ENCODE data around the gene PLXNA1.

The PLXNA1 gene

DNA sequence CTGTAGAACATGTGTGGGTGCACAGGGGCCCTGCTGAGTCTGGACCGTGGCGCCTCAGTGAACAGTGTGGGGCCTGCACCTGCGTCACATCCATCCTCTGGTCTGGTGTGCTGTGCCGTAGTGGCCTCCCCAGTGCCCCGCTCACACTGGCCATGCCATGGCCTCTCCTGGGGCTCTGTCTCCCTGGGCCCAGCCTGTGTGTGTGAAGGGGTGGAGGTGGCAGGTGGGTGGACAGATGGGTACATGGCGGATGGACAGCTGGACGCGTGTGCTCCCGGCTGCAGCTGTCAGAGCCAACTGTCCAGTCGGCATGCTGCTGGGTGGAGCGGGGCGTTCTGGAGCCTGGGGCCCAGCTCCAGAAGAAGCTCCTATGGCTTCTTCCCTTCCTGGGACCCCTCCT, 17.8 kb downstream of the PLXNA1 start:
- Histone ChIP-seq H3K27me3 (ENCODE audit: insufficient read depth, poor library complexity, severe bottlenecking) (no peaks in the 10 kb centered on the region), H3K4me3 (replicated peaks; ENCODE audit: insufficient read depth, low read length) (no peak overlapping the region), H3K27ac (replicated peaks) (no peak overlapping the region)
- DNase-seq (ENCODE audit: low read depth in 1 of 2, low spot score in 1 of 2) = no peak
- TF ChIP-seq REST (IDR thresholded peaks at IDR 0.05; ENCODE audit: insufficient replicate concordance, low read depth) = no peak
- no peak for TF ChIP-seq GABPA (IDR thresholded peaks at IDR 0.05; ENCODE audit: low read depth)
- no peak for TF ChIP-seq SPI1 (IDR thresholded peaks at IDR 0.05; ENCODE audit: borderline replicate concordance, low read depth)
- TF ChIP-seq, protein P1, sequence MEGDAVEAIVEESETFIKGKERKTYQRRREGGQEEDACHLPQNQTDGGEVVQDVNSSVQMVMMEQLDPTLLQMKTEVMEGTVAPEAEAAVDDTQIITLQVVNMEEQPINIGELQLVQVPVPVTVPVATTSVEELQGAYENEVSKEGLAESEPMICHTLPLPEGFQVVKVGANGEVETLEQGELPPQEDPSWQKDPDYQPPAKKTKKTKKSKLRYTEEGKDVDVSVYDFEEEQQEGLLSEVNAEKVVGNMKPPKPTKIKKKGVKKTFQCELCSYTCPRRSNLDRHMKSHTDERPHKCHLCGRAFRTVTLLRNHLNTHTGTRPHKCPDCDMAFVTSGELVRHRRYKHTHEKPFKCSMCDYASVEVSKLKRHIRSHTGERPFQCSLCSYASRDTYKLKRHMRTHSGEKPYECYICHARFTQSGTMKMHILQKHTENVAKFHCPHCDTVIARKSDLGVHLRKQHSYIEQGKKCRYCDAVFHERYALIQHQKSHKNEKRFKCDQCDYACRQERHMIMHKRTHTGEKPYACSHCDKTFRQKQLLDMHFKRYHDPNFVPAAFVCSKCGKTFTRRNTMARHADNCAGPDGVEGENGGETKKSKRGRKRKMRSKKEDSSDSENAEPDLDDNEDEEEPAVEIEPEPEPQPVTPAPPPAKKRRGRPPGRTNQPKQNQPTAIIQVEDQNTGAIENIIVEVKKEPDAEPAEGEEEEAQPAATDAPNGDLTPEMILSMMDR (IDR thresholded peaks at IDR 0.05; ENCODE audit: insufficient read depth, low read length) = no peak
- no peak for TF ChIP-seq POLR2AphosphoS5 (IDR thresholded peaks at IDR 0.05; ENCODE audit: low read depth)

DNA sequence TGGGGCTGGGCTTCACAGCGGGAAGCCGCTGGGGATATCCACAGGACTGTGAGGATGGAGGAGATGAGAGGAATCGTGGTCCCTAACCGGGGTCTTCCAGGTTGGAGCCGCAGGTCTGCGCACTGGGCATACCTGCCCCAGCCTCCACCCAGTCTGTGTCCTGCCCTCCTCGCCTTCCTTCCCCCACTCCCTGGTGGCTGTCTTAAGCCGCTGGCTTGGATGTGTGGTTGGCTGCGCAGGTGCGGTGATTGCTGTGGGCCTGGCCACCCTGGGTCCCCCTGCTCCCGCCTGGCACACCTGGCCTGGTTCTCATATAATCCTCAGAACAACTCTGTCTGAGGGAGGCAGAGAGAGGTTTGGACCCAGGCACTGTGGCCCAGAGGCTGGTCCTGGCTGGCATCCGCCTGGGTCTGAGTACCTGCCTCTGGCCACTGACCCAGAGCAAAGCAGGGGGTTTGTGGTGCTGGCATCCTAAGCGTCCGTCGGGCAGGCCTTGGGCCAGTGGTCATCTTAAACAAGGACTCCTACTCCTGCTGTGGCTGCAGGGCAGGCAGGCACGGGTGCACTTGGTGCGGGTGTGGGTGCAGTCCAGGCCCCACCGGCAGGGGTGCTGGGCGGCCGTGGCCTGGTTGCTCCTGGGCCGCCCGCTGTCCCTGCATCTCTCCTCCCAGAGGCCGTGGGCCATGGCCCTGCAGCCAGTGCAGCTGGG, 18.7 kb downstream of the PLXNA1 start:
- DNase-seq (ENCODE audit: low read depth in 1 of 2, low spot score in 1 of 2) = no peak
- TF ChIP-seq SPI1 (IDR thresholded peaks at IDR 0.05; ENCODE audit: borderline replicate concordance, low read depth) = no peak
- TF ChIP-seq GABPA (IDR thresholded peaks at IDR 0.05; ENCODE audit: low read depth) = no peak
- no peak for TF ChIP-seq REST (IDR thresholded peaks at IDR 0.05; ENCODE audit: insufficient replicate concordance, low read depth)
- TF ChIP-seq, protein P1 (IDR thresholded peaks at IDR 0.05; ENCODE audit: insufficient read depth, low read length) = no peak
- no peak for TF ChIP-seq POLR2AphosphoS5 (IDR thresholded peaks at IDR 0.05; ENCODE audit: low read depth)
- Histone ChIP-seq H3K4me3 (replicated peaks; ENCODE audit: insufficient read depth, low read length) (no peak overlapping the region), H3K27ac (replicated peaks) (no peak overlapping the region), H3K27me3 (ENCODE audit: insufficient read depth, poor library complexity, severe bottlenecking) (no peaks in the 10 kb centered on the region)

DNA sequence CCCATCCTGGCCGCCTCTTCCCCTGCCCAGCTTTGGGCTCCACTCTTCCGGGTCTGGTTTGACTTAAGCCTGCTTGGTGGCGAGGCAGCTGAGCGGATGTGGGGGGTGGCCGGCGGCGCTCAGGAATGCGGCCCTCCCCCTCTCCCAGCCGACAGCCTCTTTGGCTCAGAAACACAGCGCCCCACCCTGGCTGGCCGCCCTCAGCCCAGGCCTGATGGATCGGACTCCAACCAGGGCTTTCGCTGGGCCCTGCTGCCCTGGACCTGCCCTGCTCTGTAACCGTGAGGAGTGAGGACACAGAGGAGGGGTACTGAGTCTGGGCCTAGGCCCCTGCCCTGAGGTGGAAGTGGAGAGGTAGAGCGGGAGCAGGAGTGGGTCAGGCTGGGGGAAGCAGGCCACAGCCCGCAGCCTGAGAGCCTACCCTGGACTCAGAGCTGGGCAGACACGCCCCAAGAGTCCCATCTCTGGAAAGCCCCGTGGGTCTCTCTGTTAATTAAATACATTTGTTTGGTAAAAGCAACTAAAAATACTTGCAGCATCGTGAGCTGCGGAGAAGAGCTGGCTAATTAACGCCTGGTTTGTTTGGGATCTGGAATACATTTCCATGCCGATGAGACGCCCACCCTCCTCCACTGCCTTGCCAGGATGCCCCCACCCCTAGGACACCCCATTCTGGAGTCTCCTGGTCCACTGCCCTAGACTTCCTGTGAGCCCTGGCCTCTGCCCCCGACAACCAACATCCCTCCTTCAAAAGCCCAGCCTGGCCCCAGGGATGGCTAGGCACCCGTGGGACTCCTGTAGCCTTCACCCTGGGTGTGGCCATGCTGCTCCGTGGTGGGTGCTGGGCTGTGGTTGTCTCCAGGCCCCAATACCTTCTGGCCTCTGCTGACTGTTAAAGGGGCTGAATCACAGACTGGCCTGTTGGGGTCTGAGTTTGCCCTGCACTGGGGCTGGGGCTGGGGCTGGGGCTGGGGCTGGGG, 19.6 kb downstream of the PLXNA1 start:
- TF ChIP-seq, protein P1 (IDR thresholded peaks at IDR 0.05; ENCODE audit: insufficient read depth, low read length) = no peak
- TF ChIP-seq SPI1 (IDR thresholded peaks at IDR 0.05; ENCODE audit: borderline replicate concordance, low read depth) (no peak), GABPA (IDR thresholded peaks at IDR 0.05; ENCODE audit: low read depth) (no peak), POLR2AphosphoS5 (IDR thresholded peaks at IDR 0.05; ENCODE audit: low read depth) (no peak), REST (IDR thresholded peaks at IDR 0.05; ENCODE audit: insufficient replicate concordance, low read depth) (no peak)
- Histone ChIP-seq H3K4me3 (replicated peaks; ENCODE audit: insufficient read depth, low read length) (no peak overlapping the region), H3K27me3 (ENCODE audit: insufficient read depth, poor library complexity, severe bottlenecking) (no peaks in the 10 kb centered on the region), H3K27ac (replicated peaks) (no peak overlapping the region)
- no peak for DNase-seq (ENCODE audit: low read depth in 1 of 2, low spot score in 1 of 2)

All from HL-60 (cell line).